B cell (primary cell): ENCODE measurements around the gene ORMDL3. TPM values are rescaled to one million over a fixed set of nuclear protein-coding genes. Genes with fewer than 3 reads are reported as not detected.

Source experiments
- polyA plus RNA-seq: library from polyadenylated mRNA; depleted of rRNA; stranded (reverse); fragments of >200 nt; gene quantifications from 2 replicates; pipeline ENCODE4 v1.2.3, GENCODE V29; 2012
- total RNA-seq, 2 donors: library from RNA; stranded (reverse); fragments of 120-200 nt in 1 of 2; gene quantifications; 1 replicate in 1 of 2; 2 replicates in 1 of 2; pipeline versions ENCODE4 v1.2.3 to v1.2.4, GENCODE V29; 2013 to 2022

ORMDL3 gene
- total and polyA plus RNA-seq, 2 donors (not counting 1 experiment from before 2014, with no cell fraction given): 51.8 to 90.6 TPM

Other genes starting within 250 kb of the ORMDL3 start
- 34.3 and 36.9 TPM in 2 replicates for gene PGAP3, start 239.5 kb downstream of the ORMDL3 start, total RNA-seq
- 27.4 and 38.1 TPM in 2 replicates for gene PGAP3, start 239.5 kb downstream of the ORMDL3 start, polyA plus RNA-seq
- 8.4 TPM in 2 replicates for gene ERBB2, start 227.5 kb downstream of the ORMDL3 start, total RNA-seq
- gene ERBB2, start 227.5 kb downstream of the ORMDL3 start, polyA plus RNA-seq: 3.2 and 4.6 TPM in 2 replicates
- gene MIEN1, start 197.1 kb downstream of the ORMDL3 start, total RNA-seq: 37.9 and 41.1 TPM in 2 replicates
- 55.6 and 63.2 TPM in 2 replicates for gene MIEN1, start 197.1 kb downstream of the ORMDL3 start, polyA plus RNA-seq
- 0.78 and 0.84 TPM in 2 replicates for gene GRB7, start 189.7 kb downstream of the ORMDL3 start, total RNA-seq
- 0.81 and 1.5 TPM in 2 replicates for gene GRB7, start 189.7 kb downstream of the ORMDL3 start, polyA plus RNA-seq
- gene IKZF3, start 63.3 kb downstream of the ORMDL3 start, total RNA-seq: 178 and 187 TPM in 2 replicates
- gene IKZF3, start 63.3 kb downstream of the ORMDL3 start, polyA plus RNA-seq: 63.0 and 64.0 TPM in 2 replicates
- gene ZPBP2, start 59.4 kb downstream of the ORMDL3 start, total RNA-seq: 1.7 and 2.0 TPM in 2 replicates
- gene ZPBP2, start 59.4 kb downstream of the ORMDL3 start, polyA plus RNA-seq: 1.5 and 1.6 TPM in 2 replicates
- gene GSDMB, start 9.0 kb downstream of the ORMDL3 start, total RNA-seq: 21.5 and 21.8 TPM in 2 replicates
- 33.8 and 37.6 TPM in 2 replicates for gene GSDMB, start 9.0 kb downstream of the ORMDL3 start, polyA plus RNA-seq
- not detected in 2 replicates for gene LRRC3C, start 131 bp upstream of the ORMDL3 start, total RNA-seq
- gene LRRC3C, start 131 bp upstream of the ORMDL3 start, polyA plus RNA-seq: 0.12 TPM in 1 of 2 replicates, not detected in the other
- gene GSDMA, start 35.4 kb upstream of the ORMDL3 start, total RNA-seq: not detected in 2 replicates
- gene GSDMA, start 35.4 kb upstream of the ORMDL3 start, polyA plus RNA-seq: 0.09 TPM in 1 of 2 replicates, not detected in the other
- gene PSMD3, start 53.2 kb upstream of the ORMDL3 start, total RNA-seq: 69.4 and 76.6 TPM in 2 replicates
- gene PSMD3, start 53.2 kb upstream of the ORMDL3 start, polyA plus RNA-seq: 63.1 and 72.6 TPM in 2 replicates
- gene CSF3, start 87.8 kb upstream of the ORMDL3 start, total RNA-seq: not detected in 2 replicates
- 0.09 TPM in 1 of 2 replicates, not detected in the other for gene CSF3, start 87.8 kb upstream of the ORMDL3 start, polyA plus RNA-seq
- gene MED24, start 126.8 kb upstream of the ORMDL3 start, total RNA-seq: 103 and 105 TPM in 2 replicates
- gene MED24, start 126.8 kb upstream of the ORMDL3 start, polyA plus RNA-seq: 128 and 140 TPM in 2 replicates
- gene THRA, start 135.4 kb upstream of the ORMDL3 start, total RNA-seq: 16.8 and 17.1 TPM in 2 replicates
- 8.0 and 9.1 TPM in 2 replicates for gene THRA, start 135.4 kb upstream of the ORMDL3 start, polyA plus RNA-seq
- 6.7 and 6.8 TPM in 2 replicates for gene NR1D1, start 173.0 kb upstream of the ORMDL3 start, total RNA-seq
- 6.5 and 7.7 TPM in 2 replicates for gene NR1D1, start 173.0 kb upstream of the ORMDL3 start, polyA plus RNA-seq
- gene MSL1, start 194.4 kb upstream of the ORMDL3 start, total RNA-seq: 125 and 129 TPM in 2 replicates
- gene MSL1, start 194.4 kb upstream of the ORMDL3 start, polyA plus RNA-seq: 69.8 and 80.1 TPM in 2 replicates
- 169 and 173 TPM in 2 replicates for gene CASC3, start 212.9 kb upstream of the ORMDL3 start, total RNA-seq
- 64.2 and 109 TPM in 2 replicates for gene CASC3, start 212.9 kb upstream of the ORMDL3 start, polyA plus RNA-seq
- 5.4 and 5.6 TPM in 2 replicates for gene RAPGEFL1, start 249.9 kb upstream of the ORMDL3 start, total RNA-seq
- gene RAPGEFL1, start 249.9 kb upstream of the ORMDL3 start, polyA plus RNA-seq: 3.0 and 5.7 TPM in 2 replicates